PC-9 (cell line): ENCODE data around the gene XPNPEP1.

Experiments
- EZH2 ChIP-seq: fragments of 200-600 bp; sonication (generic); IDR thresholded peaks from 2 replicates; pipeline ENCODE4 v1.8.0; 2017; ENCODE audit warnings: antibody characterized with exemption, low read depth
- TF ChIP-seq, protein P1 (sequence below): fragments of 200-600 bp; sonication (generic); conservative IDR thresholded peaks from 2 replicates; pipeline ENCODE4 v1.6.1; 2017; ENCODE audit warnings: mixed run types, antibody characterized with exemption, mild to moderate bottlenecking, moderate library complexity

DNA sequence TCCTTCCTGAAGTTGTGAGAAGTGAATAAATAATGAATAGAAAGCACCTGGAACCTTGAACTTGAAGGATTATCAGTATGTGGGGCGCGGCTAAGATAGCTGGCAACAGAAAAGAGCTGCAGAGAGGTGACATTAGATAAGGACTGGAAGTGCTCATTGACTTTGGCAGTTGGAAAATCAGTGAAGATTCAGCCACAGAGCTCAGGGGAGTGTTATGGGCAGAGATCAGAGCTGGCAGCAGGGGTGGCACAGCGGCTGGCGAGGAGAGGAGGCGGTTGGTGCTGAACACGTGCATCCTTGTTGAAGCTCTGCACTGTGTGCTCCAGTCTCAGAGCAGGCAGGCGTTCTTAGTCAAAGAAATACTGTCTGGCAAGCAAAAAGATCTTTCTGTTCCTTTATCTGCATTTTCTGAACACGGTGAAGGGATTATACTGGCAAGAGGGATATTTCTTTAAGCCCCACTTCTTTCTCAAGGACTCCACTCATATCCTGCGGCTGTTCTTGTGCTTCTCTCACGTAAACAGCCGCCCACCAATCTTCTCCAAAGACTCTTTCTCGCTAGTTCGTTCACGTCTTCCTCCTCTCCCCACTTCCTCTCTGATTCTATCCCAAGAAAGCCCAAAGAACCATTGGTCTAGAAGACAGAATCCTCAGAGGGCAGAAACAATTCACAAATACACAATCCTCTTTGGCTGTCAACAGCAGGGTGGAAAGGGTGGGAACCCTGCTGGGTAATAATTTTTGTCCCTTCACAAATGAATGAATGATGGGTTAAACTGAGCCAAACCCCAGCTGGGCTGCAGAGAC is 45.8 kb upstream of the XPNPEP1 start:
- TF ChIP-seq, protein P1, sequence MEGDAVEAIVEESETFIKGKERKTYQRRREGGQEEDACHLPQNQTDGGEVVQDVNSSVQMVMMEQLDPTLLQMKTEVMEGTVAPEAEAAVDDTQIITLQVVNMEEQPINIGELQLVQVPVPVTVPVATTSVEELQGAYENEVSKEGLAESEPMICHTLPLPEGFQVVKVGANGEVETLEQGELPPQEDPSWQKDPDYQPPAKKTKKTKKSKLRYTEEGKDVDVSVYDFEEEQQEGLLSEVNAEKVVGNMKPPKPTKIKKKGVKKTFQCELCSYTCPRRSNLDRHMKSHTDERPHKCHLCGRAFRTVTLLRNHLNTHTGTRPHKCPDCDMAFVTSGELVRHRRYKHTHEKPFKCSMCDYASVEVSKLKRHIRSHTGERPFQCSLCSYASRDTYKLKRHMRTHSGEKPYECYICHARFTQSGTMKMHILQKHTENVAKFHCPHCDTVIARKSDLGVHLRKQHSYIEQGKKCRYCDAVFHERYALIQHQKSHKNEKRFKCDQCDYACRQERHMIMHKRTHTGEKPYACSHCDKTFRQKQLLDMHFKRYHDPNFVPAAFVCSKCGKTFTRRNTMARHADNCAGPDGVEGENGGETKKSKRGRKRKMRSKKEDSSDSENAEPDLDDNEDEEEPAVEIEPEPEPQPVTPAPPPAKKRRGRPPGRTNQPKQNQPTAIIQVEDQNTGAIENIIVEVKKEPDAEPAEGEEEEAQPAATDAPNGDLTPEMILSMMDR, result no peak
- TF ChIP-seq EZH2, result no peak
